Stimulated activated naive CD4-positive, alpha-beta T cell treated with Interleukin-2 at 50 U/mL for 16 hours (primary cell): Measurements from ENCODE around the gene LIPE.

Experiments
- DNase-seq: peaks from one replicate; lab custom pipeline; 2025; lab: John Stamatoyannopoulos, UW

LIPE gene

GRCh38 chr19:42411581-42412178 is 15.5 kb downstream of the LIPE start:
- no peak for DNase-seq

- no peak for DNase-seq
Measured at GRCh38 chr19:42410371-42410770, 16.8 kb downstream of the LIPE start.

- DNase-seq: no peak
Measured at GRCh38 chr19:42409477-42409876, 17.7 kb downstream of the LIPE start.

- DNase-seq: no peak
Measured at GRCh38 chr19:42407816-42408175, 19.4 kb downstream of the LIPE start.

GRCh38 chr19:42407085-42407815 is 19.9 kb downstream of the LIPE start:
- no peak for DNase-seq

GRCh38 chr19:42406111-42406510 is 21.1 kb downstream of the LIPE start:
- DNase-seq: no peak

GRCh38 chr19:42403586-42403985 is 23.6 kb downstream of the LIPE start:
- no peak for DNase-seq

- no peak for DNase-seq
Measured at GRCh38 chr19:42402376-42403116, 24.6 kb downstream of the LIPE start.

- DNase-seq: peak; percentile 65
Measured at GRCh38 chr19:42401365-42402303, 25.6 kb downstream of the LIPE start.

GRCh38 chr19:42400404-42400803 is 26.8 kb downstream of the LIPE start:
- DNase-seq: no peak

GRCh38 chr19:42397263-42398166 is 29.7 kb downstream of the LIPE start:
- DNase-seq: no peak

GRCh38 chr19:42396381-42397262 is 30.6 kb downstream of the LIPE start:
- DNase-seq: peak; percentile 93

GRCh38 chr19:42394751-42395150 is 32.4 kb downstream of the LIPE start:
- DNase-seq: no peak

GRCh38 chr19:42392165-42392564 is 35.0 kb downstream of the LIPE start:
- DNase-seq: no peak

- no peak for DNase-seq
Measured at GRCh38 chr19:42389899-42390298, 37.3 kb downstream of the LIPE start, which contains the start of gene CNFN. TSS of gene CNFN (minus strand) at chr19:42390297. CDS start at chr19:42389037, 1,260 bp downstream.

GRCh38 chr19:42388851-42389489 is 38.2 kb downstream of the LIPE start:
- no peak for DNase-seq

- DNase-seq: peak; percentile 53
Measured at GRCh38 chr19:42386974-42387707, 40.0 kb downstream of the LIPE start.

GRCh38 chr19:42380155-42380554 is 47.0 kb downstream of the LIPE start:
- no peak for DNase-seq
